Motor neuron (in vitro differentiated cells): Measurements from ENCODE around the gene STARD6. TPM values are rescaled to one million over a fixed set of nuclear protein-coding genes. Genes with fewer than 3 reads are reported as not detected.

Experiments used
- ATAC-seq, 8 experiments: fragments of 200-7000 bp; cut with Tn5 transposase; replicated peaks in 6 of 8; 2 replicates each; pipeline ENCODE4 v1.8.0; 2021; ENCODE audit warnings: mild to moderate bottlenecking in 8 of 8, moderate library complexity in 8 of 8
- H3K27ac ChIP-seq, 2 donors: fragments of 250-450 bp; sonication (Bioruptor Pico); 2 replicates each; pipeline ENCODE4 v1.9.0; 2021; ENCODE audit warnings: antibody characterized with exemption in 2 of 2, mild to moderate bottlenecking in 2 of 2, moderate library complexity in 1 of 2
- H3K4me1 ChIP-seq, 2 donors: fragments of 250-450 bp; sonication (Bioruptor Pico); replicated peaks in 1 of 2; 2 replicates each; pipeline ENCODE4 v1.6.1; 2021; ENCODE audit warnings: antibody characterized with exemption in 2 of 2, mild to moderate bottlenecking in 2 of 2, moderate library complexity in 1 of 2
- H3K4me3 ChIP-seq, 5 donors: fragments of 250-450 bp; sonication (Bioruptor Pico); 2 replicates each; pipeline ENCODE4 v1.9.0; 2021; ENCODE audit warnings: antibody characterized with exemption in 5 of 5, mild to moderate bottlenecking in 5 of 5, moderate library complexity in 4 of 5
- WGBS, 10 experiments: fragments of 450-650 bp; shearing (Covaris generic); methylation state at CpG; one replicate each; pipeline ENCODE4 v1.0.0; 2022; 5-methylcytosine and 5-hydroxymethylcytosine counted together
- in situ Hi-C, 9 experiments: fragments of 400-800 bp; cut with MboI; loops; one replicate each; pipeline ENCODE4 v1.15.0; 2021; ENCODE audit warnings: low sequenced_read_pairs in 9 of 9, low pct_unique_long_range_greater_than_20kb in 2 of 9; ENCODE audit not compliant: unreplicated experiment in 9 of 9
- total RNA-seq, 8 experiments: library from RNA; unstranded; fragments of 300-600 nt; gene quantifications; 2 replicates each; pipeline versions ENCODE4 v1.2.3 to v1.2.4, GENCODE V29; 2022

Gene STARD6
- total RNA-seq, 8 experiments from 2014 or later = 0.05 to 0.82 (median 0.64) TPM; not detected in 3

DNA sequence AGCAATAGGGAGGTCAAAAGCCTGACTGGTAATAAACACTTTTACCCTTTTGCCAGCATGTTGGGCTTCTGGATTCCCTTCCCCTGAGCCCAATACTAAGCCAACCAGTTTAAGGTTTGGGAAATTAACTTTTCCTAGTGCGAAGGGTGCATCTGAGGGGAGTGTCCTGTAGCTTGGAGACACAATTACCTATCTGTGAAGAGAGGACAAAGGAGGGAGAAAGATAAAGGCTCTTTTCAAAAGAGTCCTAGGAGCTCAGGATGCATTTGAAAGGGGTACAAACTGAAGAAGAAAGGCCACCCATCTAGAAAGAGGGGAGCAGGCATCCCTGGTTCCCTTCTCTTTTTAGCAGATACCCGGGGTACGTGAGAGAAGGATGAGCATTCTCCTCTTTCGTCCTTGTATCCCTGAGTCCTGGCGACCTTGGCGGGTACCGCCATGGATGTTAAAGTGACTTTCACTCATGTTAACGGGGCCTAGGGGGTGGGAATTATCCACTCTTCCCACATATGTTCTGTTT lies 25.1 kb upstream of the STARD6 start:
- Histone ChIP-seq H3K4me3 (no peak overlapping the region), H3K27ac (no peak overlapping the region), H3K4me1 (peaks cover 0 to 6% of the 10 kb centered on the region in 2 donors)
- no peak for ATAC-seq
- in situ Hi-C loops = no loop called here
- WGBS, 10 experiments = 28 to 95% (median 67%) methylated on average over 1 to 8 of the region's 8 CpGs; no CpG with 5 or more reads in 3 of the 10 experiments

- H3K27ac ChIP-seq = no peak overlapping the region
- peaks cover 0 to 6% of the 10 kb centered on the region in 2 donors for H3K4me1 ChIP-seq
- H3K4me3 ChIP-seq = no peak overlapping the region
- 67 to 100% (median 89%) methylated on average over 1 to 3 of the region's 3 CpGs; no CpG with 5 or more reads in 2 of the 10 experiments for WGBS, 10 experiments
- no peak for ATAC-seq
- in situ Hi-C loops = no loop called here
These were observed 24.4 kb upstream of the STARD6 start for GRCh38 chr18:54382076-54382475.

GRCh38 chr18:54381640-54382039 lies 24.0 kb upstream of the STARD6 start:
- Histone ChIP-seq H3K4me3 (no peak overlapping the region), H3K27ac (no peak overlapping the region), H3K4me1 (peaks cover 0 to 6% of the 10 kb centered on the region in 2 donors)
- in situ Hi-C loops = no loop called here
- no peak for ATAC-seq
- 50 to 100% (median 90%) methylated on average over 1 to 2 of the region's 2 CpGs for WGBS, 10 experiments

DNA sequence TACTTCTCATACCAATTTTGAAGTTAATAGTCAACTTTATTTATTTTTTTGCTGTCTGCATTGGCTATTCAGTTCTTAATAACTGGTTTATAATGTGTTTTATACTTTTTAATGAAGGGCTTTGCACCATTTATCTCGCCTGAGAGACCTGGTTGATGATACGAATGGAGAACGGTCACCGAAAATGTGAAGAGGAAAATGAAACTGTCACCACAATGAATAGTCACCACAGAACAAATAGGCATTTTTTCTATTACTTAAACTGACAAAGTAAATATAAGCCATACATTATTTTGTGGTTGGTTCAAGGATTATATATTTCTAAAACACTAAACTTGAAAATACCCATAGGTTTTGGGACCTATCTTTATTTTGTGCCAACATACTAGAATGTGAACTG lies 20.4 kb upstream of the STARD6 start:
- H3K27ac ChIP-seq = no peak overlapping the region
- no peak overlapping the region for H3K4me3 ChIP-seq
- H3K4me1 ChIP-seq = peaks cover 0 to 6% of the 10 kb centered on the region in 2 donors
- 94 to 100% (median 97%) methylated on average over 2 to 4 of the region's 4 CpGs; no CpG with 5 or more reads in 2 of the 10 experiments for WGBS, 10 experiments
- in situ Hi-C loops = no loop called here
- no peak for ATAC-seq

GRCh38 chr18:54360406-54360805 lies 2.7 kb upstream of the STARD6 start:
- in situ Hi-C loops = no loop called here
- ATAC-seq = no peak
- 66 to 100% (median 83%) methylated on average over 2 to 3 of the region's 3 CpGs; no CpG with 5 or more reads in 1 of the 10 experiments for WGBS, 10 experiments

DNA sequence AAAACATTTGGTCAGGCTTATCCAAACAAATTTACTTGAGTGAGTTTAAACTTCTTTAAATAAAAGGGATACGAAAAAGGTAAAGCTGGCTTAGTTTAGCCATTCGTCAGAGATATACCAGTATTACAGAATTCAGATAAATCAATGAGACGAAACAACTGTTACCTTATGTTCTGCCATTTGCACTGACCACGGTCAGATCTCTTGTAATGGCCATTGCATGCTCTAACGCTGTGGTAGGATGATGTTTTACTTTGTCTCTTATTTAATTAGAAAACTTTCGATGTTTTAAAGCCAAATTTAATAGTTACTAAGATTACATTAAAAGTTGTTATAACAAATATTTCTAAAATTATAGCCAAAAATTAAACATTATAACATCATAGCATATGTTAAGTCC lies 1.6 kb upstream of the STARD6 start:
- ATAC-seq = no peak
- in situ Hi-C loops = no loop called here
- whole genome bisulfite sequencing, 10 experiments = 0 to 72% (median 13%) methylated on average over 2 to 6 of the region's 6 CpGs
- Histone ChIP-seq H3K4me3 (peak overlapping the region; percentile 53 to 70 (median 62)), H3K4me1 (peaks cover 5 to 12% of the 10 kb centered on the region in 2 donors), H3K27ac (no peak overlapping the region)

More at GRCh38 chr18:54360406-54360805, 2.7 kb upstream of the STARD6 start:
- no peak overlapping the region for H3K4me3 ChIP-seq
- H3K27ac ChIP-seq = no peak overlapping the region
- peaks cover 5 to 12% of the 10 kb centered on the region in 2 donors for H3K4me1 ChIP-seq

- in situ Hi-C loops = no loop called here
- WGBS, 10 experiments = 0 to 6% (median 1%) methylated on average over 2 to 19 of the region's 21 CpGs; no CpG with 5 or more reads in 1 of the 10 experiments
- Histone ChIP-seq H3K4me1 (peaks cover 5 to 12% of the 10 kb centered on the region in 2 donors), H3K4me3 (peak overlapping the region; percentile 53 to 70 (median 62)), H3K27ac (no peak overlapping the region)
- peak in 6 of 8 experiments; percentile 10 to 35 (median 18) for ATAC-seq
These were observed 910 bp upstream of the STARD6 start for GRCh38 chr18:54358495-54359040.

DNA sequence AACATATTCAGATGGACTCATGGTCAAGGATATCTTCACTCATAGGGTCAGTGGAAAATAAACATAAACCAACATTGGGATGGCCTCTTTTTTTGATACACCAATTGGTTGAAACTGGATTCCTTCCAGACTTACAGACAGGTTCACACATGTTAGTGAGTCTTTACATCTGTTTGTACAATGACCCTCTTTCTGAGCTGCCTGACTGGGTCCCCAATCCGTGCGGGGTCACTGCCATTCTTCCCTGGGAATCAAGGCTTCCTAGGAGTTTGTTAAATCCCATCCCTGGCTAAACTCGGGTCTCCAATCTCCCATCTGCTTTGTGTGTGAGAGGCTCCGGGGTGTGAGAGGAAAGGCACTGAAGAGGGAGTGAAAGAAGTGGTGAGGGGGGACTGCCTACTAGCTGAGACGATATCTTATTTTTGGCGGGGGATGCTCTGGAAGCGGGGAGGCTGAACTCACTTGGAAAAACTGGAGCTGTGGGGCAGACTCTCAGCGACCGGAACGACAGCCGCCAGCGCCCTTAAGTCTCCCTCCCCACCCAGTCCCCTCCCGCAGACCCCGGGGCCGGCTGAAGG lies 487 bp downstream of the STARD6 start:
- in situ Hi-C loops = no loop called here
- Histone ChIP-seq H3K4me3 (peak overlapping the region; percentile 53 to 70 (median 62)), H3K4me1 (peaks cover 5 to 12% of the 10 kb centered on the region in 2 donors), H3K27ac (peak overlapping the region; percentile 41 to 82)
- ATAC-seq = peak in 6 of 8 experiments; percentile 43 to 74 (median 72)
- 0 to 11% (median 0%) methylated on average over 1 to 13 of the region's 15 CpGs; no CpG with 5 or more reads in 3 of the 10 experiments for WGBS, 10 experiments

DNA sequence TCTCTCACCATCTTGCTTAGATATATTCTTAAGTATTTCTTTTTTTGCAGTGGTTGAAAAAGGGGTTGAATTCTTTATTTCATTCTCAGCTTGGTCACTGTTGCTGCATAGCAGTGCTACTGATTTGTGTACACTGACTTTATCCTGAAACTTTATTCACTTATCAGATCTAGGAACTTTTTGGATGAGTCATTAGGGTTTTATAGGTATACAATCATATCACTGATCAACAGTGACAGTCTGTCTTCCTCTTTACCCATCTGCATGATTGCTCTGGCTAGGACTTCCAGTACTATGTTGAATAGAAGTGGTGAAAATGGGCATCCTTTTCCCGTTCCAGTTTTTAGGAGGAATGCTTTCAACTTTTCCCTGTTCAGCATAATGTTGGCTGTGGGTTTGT lies 6.5 kb downstream of the STARD6 start:
- 38 to 100% (median 88%) methylated on average over 1 of the region's 1 CpG; no CpG with 5 or more reads in 2 of the 10 experiments for WGBS, 10 experiments
- Histone ChIP-seq H3K4me1 (no peaks in the 10 kb centered on the region), H3K4me3 (no peak overlapping the region), H3K27ac (no peak overlapping the region)
- no peak for ATAC-seq
- in situ Hi-C loops = no loop called here

DNA sequence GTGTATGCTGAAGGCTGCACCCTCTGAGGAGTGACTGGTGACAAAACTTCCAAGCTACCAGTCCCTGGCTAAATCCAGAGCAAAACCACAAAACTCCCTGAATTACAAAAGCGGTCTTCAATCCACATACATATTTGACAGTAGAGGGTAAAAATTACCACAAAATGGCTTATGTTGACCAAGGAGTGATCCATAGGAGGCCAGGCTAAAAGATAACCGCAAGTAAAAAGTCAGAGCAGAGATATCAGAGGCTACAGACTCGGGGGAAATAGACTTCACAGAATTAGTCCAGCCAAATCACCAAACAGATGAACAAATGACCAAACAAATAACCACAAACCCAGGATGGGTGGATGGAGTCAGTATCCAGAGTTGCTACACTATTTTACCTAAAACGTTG lies 19.4 kb downstream of the STARD6 start:
- no peak for ATAC-seq
- Histone ChIP-seq H3K4me1 (no peaks in the 10 kb centered on the region), H3K27ac (no peak overlapping the region), H3K4me3 (no peak overlapping the region)
- in situ Hi-C loops = no loop called here
- 15 to 100% (median 87%) methylated on average over 2 to 4 of the region's 4 CpGs; no CpG with 5 or more reads in 1 of the 10 experiments for WGBS, 10 experiments

GRCh38 chr18:54335638-54336173 lies 22.0 kb downstream of the STARD6 start:
- 9 to 100% (median 83%) methylated on average over 1 to 2 of the region's 2 CpGs; no CpG with 5 or more reads in 1 of the 10 experiments for WGBS, 10 experiments
- no peaks in the 10 kb centered on the region for H3K4me1 ChIP-seq
- no peak overlapping the region for H3K27ac ChIP-seq
- in situ Hi-C loops = no loop called here
- H3K4me3 ChIP-seq = no peak overlapping the region
- ATAC-seq = no peak

GRCh38 chr18:54330768-54331548 lies 26.7 kb downstream of the STARD6 start:
- 21 to 94% (median 75%) methylated on average over 3 to 6 of the region's 6 CpGs; no CpG with 5 or more reads in 1 of the 10 experiments for WGBS, 10 experiments
- no peak for ATAC-seq
- H3K27ac ChIP-seq = no peak overlapping the region
- H3K4me3 ChIP-seq = no peak overlapping the region
- in situ Hi-C loops = no loop called here
- H3K4me1 ChIP-seq = no peaks in the 10 kb centered on the region

DNA sequence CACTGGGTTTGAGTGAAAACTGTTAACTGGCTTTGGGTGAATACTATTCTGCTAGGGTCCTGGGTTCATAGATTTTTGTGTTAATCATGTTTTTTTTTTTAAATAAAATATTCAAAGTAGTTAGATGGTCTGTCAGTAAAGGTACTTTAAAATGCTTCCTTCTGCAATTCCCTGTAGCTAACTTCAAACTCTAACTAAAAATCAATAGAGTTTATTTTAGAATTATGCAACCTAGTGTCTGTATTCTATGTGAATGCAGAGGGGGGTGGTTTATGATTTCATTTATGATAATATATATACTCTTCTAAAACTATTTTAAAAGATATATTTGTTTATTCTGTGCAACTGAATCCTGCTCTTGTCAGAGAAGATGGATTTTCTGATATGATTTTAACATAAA lies 27.9 kb downstream of the STARD6 start:
- no peak for ATAC-seq

More for the DNA sequence above, 27.9 kb downstream of the STARD6 start:
- H3K27ac ChIP-seq = no peak overlapping the region
- H3K4me3 ChIP-seq = no peak overlapping the region
- in situ Hi-C loops = no loop called here
- H3K4me1 ChIP-seq = no peaks in the 10 kb centered on the region
